GM12875 (cell line): ENCODE data around the gene CERS1.

Experiments
- H3K4me3 ChIP-seq: one replicate; pipeline ENCODE4 v1.5.1; 2011; ENCODE audit warnings: low read depth, low read length, control low read depth
- TF ChIP-seq, protein P1 (sequence below): IDR thresholded peaks from 2 replicates; pipeline ENCODE4 v1.5.1; 2011; ENCODE audit warnings: low read depth, mild to moderate bottlenecking, control low read depth, inconsistent platforms, low read length, moderate library complexity, borderline replicate concordance; ENCODE audit not compliant: insufficient read depth

The CERS1 gene

DNA sequence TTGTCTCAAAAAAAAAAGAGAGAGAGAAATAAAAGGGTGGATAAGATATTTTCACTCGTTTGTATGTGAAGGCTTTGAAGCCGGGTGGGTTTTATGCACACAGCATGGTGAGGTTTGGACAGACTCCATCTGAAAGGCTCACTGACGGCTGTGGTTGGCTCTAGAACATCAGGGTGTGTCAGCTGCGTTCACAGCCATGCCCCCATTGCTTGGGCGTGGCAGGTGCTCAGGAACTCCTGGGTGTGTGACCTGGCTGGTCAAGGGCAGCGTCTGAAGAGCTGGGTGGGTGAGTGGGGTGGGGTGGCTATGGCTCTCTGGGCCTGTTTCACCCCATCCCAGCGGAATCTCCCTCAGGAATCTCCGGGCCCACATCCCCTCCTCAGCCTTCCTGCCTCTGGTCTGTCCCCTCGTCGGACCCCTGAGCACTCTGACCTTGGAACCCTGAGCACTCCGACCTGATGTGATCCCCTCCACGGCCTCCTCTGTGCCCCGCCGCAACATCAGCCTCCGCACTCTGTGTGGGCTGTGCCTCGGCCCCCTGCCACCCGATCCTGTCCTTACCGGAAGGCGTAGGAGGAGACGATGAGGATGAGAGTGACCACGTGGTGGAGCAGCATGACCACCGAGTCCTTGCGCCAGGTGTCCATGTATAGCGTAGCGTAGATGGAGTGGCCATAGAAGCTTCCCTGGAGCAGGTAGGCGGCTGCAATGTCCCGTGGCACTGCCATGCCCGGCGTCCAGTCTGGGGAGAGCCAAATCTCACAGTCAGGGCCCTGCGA lies 12.2 kb downstream of the CERS1 start:
- TF ChIP-seq, protein P1, sequence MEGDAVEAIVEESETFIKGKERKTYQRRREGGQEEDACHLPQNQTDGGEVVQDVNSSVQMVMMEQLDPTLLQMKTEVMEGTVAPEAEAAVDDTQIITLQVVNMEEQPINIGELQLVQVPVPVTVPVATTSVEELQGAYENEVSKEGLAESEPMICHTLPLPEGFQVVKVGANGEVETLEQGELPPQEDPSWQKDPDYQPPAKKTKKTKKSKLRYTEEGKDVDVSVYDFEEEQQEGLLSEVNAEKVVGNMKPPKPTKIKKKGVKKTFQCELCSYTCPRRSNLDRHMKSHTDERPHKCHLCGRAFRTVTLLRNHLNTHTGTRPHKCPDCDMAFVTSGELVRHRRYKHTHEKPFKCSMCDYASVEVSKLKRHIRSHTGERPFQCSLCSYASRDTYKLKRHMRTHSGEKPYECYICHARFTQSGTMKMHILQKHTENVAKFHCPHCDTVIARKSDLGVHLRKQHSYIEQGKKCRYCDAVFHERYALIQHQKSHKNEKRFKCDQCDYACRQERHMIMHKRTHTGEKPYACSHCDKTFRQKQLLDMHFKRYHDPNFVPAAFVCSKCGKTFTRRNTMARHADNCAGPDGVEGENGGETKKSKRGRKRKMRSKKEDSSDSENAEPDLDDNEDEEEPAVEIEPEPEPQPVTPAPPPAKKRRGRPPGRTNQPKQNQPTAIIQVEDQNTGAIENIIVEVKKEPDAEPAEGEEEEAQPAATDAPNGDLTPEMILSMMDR, result no peak
- no peak overlapping the region for H3K4me3 ChIP-seq

DNA sequence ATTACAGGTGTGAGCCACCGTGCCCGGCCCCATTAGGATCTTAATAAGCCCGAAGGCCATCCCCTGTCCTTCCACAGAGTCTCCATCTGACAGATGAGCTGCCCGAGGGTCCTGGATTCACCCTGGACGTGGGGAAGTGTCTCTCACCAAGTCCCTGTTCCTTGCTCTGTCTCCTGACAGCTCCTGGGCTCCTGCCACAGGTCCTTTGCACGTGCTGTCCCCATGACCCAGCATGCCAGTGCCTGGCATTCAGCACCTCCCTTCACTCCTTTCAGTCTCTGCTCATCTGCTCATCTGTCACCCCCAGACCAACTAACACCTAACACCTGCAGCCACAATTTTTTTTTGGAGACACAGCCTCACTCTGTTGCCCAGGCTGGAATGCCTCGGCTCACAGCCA lies 14.5 kb downstream of the CERS1 start:
- no peak overlapping the region for H3K4me3 ChIP-seq
- TF ChIP-seq, protein P1, result no peak

DNA sequence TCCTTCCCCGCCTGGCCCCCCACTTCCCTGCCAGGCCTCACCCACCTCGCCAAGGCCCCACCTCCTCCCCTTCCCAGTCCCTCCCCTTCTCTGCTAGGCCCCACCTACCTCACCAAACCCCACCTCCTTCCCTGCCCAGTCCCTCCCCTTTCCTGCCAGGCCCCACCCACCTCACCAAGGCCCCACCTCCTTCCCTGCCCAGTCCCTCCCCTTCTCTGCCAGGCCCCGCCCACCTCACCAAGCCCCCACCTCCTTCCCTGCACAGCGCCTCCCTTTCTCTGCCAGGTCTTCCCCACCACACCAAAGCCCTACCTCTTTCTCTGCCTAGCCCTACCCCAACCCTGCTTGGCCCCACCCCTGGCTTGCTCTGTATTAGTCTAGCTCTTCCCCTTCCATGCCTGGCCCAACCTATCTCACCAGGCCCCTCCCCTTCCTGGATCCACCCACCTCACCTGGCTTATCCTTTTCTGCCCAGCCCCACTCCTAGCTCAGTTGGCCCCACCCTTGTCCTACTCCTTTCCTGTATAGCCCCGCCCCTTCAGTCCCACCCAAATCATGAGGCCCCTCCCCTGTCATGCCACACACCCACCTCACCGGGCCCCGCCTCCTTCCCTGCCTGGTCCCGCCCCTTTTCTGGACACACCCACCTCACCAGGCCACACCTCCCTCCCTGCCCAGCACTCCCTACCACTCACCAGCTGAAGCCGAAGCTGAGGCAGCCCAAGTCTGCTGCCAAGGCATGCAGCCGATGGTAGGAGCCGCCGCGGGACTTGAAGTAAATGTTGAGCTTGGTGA lies 16.2 kb downstream of the CERS1 start:
- TF ChIP-seq, protein P1, result no peak
- no peak overlapping the region for H3K4me3 ChIP-seq

DNA sequence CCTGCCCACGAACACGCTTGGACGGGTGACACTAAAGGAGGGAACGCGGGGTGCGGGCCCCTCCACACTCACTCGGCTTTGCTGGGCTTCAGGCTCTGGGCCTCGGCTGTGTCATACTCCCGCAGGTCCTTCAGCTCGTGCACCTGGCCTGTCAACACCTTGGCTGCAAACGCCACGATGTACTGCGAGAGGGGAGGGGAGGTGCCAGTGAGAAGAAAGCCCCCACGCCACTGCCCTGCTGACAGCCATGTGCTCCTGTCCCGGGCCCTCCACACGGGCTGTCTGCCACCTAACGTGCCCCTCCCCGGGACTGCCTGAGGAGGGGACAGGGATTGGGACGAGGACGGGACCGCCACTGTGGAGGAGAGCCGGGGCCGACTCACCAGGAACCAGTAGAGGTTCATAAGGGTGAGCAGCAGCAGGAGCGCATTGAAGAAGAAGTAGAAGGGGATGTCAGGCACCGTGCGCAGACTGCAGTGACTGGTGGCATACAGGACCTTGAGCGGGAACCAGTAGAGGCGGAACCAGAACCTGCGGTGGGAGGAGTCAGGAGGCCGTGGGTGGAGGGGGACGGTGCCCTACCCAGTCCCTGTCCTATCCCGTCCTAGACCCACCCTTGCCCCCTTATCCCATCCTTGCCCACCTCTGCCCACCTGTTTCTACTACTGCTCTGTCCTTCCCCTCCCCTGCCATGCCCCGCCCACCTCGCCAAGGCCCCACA lies 16.9 kb downstream of the CERS1 start:
- H3K4me3 ChIP-seq, result no peak overlapping the region
- TF ChIP-seq, protein P1, result no peak

DNA sequence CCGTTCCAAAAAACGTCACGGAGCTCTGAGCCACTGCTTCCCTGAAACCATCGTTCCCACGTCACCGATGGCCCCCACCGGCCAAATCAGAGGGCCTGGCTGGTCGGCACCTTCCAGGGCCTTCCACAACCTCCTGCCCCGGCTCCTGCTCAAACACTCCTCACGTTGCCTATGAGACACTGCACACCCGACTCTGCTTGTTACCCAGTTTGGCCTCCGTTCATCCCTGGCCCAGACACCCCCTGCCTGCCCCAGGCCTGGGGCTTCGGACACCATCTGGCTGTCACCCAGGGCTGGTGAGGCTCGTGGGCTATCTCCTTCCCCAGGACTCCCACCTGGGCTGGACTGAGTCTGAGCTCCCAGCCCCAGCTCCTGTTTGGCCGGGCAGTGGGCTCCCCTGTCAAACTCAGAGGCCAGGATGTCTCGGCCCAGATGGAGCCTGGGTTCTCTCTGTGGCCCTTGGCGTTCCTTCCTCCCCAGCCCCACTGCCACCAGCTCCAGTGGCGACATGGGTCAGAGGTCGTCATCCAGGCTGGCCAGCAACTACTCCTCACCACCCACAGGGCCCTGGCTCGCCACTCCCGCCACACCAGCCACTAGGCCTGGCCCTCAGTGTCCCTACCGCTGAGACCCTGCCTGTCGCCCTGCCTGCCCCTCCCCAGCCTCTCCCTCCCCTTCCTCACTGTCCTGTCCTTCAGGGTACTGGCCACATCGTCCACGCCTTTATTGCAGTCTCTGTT lies 17.7 kb downstream of the CERS1 start:
- TF ChIP-seq, protein P1, result no peak
- no peak overlapping the region for H3K4me3 ChIP-seq

DNA sequence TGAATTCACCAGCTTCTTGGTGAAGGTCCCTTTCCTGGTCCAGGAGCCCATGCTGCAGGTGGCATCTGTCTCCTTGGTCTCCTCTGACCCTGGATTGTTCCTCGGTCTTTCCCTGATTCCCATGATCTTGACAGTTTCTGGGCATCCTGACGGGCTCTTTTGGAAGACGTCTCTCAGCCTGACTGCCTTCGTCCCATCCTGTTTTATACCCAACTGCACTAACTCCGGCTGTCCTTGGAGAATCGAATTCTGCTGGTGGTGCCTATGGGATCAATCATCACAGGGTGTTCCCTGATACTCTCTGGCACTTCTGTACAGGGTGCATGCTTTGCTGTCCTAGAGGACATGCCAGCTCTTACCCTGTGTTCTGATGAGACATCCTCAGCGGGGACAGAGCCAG lies 19.1 kb downstream of the CERS1 start:
- TF ChIP-seq, protein P1, result no peak

More for the DNA sequence above, 19.1 kb downstream of the CERS1 start:
- no peak overlapping the region for H3K4me3 ChIP-seq
